KMS-11 (cell line): ENCODE data around the gene HIF3A.

ENCODE experiments used
- H2AFZ ChIP-seq: fragments of 200-600 bp; sonication (generic); 2 replicates; pipeline ENCODE4 v1.6.1; 2016; ENCODE audit warnings: antibody characterized with exemption, mixed run types, low read depth
- H3K27ac ChIP-seq: fragments of 200-600 bp; sonication (generic); 2 replicates; pipeline ENCODE4 v1.6.1; 2016; ENCODE audit warnings: mild to moderate bottlenecking, mixed run types
- H3K27me3 ChIP-seq: fragments of 200-600 bp; sonication (generic); 2 replicates; pipeline ENCODE4 v1.6.1; 2017; ENCODE audit warnings: mild to moderate bottlenecking, low read depth, mixed run types, moderate library complexity; ENCODE audit not compliant: insufficient read depth
- H3K36me3 ChIP-seq: fragments of 200-600 bp; sonication (generic); 2 replicates; pipeline ENCODE4 v1.6.1; 2017; ENCODE audit warnings: mild to moderate bottlenecking, mixed run types; ENCODE audit not compliant: insufficient read depth
- H3K4me1 ChIP-seq: fragments of 200-600 bp; sonication (generic); 2 replicates; pipeline ENCODE4 v1.6.1; 2016; ENCODE audit warnings: mild to moderate bottlenecking, low read depth, mixed run types; ENCODE audit not compliant: poor library complexity, severe bottlenecking
- H3K4me2 ChIP-seq: fragments of 200-600 bp; sonication (generic); 2 replicates; pipeline ENCODE4 v1.7.0; 2016; ENCODE audit warnings: mild to moderate bottlenecking, mixed run types
- H3K4me3 ChIP-seq: fragments of 200-600 bp; sonication (generic); IDR thresholded peaks from 2 replicates; pipeline ENCODE4 v1.6.1; 2017; ENCODE audit warnings: low read depth, low read length, mixed read lengths; ENCODE audit not compliant: insufficient read depth
- H3K79me2 ChIP-seq: fragments of 200-600 bp; sonication (generic); 2 replicates; pipeline ENCODE4 v1.6.1; 2016; ENCODE audit warnings: low read depth, mixed run types; ENCODE audit not compliant: insufficient read depth
- H3K9ac ChIP-seq: fragments of 200-600 bp; sonication (generic); 2 replicates; pipeline ENCODE4 v1.6.1; 2016; ENCODE audit warnings: mild to moderate bottlenecking, mixed run types
- H4K20me1 ChIP-seq: fragments of 200-600 bp; sonication (generic); 2 replicates; pipeline ENCODE4 v1.6.1; 2016; ENCODE audit warnings: mild to moderate bottlenecking, mixed run types; ENCODE audit not compliant: insufficient read depth
- TF ChIP-seq, protein P1 (sequence below): fragments of 200-600 bp; sonication (generic); conservative IDR thresholded peaks from 2 replicates; pipeline ENCODE4 v1.6.1; 2017; ENCODE audit warnings: low read depth, mild to moderate bottlenecking, antibody characterized with exemption, low read length, moderate library complexity, mixed read lengths

The HIF3A gene

DNA sequence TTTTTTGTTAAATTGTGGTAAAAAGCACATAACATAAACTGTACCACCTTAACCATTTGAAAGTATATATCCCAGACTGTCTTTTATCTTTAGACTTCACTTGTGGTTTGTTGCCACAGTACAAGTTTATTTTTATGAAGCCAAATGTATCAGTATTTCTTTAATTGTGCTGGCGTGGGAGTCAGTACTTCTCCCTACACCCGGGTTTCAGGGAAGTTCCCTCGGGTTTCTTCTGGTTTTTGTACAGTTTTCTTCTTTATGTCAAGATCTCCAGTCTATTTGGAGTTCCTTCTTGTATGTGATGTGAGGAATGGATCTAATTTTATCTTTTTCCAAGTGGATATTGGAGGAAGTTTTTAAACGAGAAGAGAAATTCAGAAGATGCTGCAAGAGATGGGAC lies 96.0 kb downstream of the HIF3A start:
- no peaks in the 10 kb centered on the region for H3K4me1 ChIP-seq
- peaks cover 7% of the 10 kb centered on the region; the same call in 1 of the 2 replicates for H3K27me3 ChIP-seq
- no peaks in the 10 kb centered on the region for H3K79me2 ChIP-seq
- H4K20me1 ChIP-seq = no peaks in the 10 kb centered on the region
- H3K9ac ChIP-seq = no peak overlapping the region
- no peaks in the 10 kb centered on the region for H3K36me3 ChIP-seq
- no peak overlapping the region for H2AFZ ChIP-seq
- H3K4me2 ChIP-seq = no peak overlapping the region
- H3K27ac ChIP-seq = no peak overlapping the region
- TF ChIP-seq, protein P1, sequence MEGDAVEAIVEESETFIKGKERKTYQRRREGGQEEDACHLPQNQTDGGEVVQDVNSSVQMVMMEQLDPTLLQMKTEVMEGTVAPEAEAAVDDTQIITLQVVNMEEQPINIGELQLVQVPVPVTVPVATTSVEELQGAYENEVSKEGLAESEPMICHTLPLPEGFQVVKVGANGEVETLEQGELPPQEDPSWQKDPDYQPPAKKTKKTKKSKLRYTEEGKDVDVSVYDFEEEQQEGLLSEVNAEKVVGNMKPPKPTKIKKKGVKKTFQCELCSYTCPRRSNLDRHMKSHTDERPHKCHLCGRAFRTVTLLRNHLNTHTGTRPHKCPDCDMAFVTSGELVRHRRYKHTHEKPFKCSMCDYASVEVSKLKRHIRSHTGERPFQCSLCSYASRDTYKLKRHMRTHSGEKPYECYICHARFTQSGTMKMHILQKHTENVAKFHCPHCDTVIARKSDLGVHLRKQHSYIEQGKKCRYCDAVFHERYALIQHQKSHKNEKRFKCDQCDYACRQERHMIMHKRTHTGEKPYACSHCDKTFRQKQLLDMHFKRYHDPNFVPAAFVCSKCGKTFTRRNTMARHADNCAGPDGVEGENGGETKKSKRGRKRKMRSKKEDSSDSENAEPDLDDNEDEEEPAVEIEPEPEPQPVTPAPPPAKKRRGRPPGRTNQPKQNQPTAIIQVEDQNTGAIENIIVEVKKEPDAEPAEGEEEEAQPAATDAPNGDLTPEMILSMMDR = no peak
- H3K4me3 ChIP-seq = no peak overlapping the region
